Measurements from ENCODE around the gene ROCK2. TPM values are rescaled to one million over a fixed set of nuclear protein-coding genes. Genes with fewer than 3 reads are reported as not detected.

Gene ROCK2
- total RNA-seq, 1 donor from 2014 or later: 20.0 TPM

DNA sequence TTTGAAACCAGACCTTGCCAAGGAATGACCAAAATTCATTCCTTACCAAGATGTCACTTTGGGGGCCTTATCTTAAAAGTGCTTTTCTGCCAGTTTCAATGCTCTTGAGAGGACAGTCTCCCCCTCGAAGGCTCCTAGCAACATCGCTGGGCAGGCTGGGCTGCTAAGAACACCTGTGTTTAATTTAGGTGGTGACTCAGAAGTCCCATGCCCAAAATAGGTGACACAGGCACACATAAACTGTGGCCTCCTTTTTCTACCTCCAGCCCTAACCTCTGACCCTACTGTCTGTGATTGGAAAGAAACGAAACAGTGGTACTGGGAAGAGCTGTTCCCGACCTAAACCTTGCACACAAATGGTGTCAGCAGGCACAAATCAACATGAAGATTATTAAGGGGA, 28.7 kb upstream of the ROCK2 start:
- DNase-seq (ENCODE audit: low read depth): no peak
- no peak for FAIRE-seq
- H3K4me3 ChIP-seq (ENCODE audit: low read depth, low read length): no peak overlapping the region
- H3K27me3 ChIP-seq (ENCODE audit: control insufficient read depth, insufficient read depth, low read length): no peaks in the 10 kb centered on the region
- no peak for TF ChIP-seq CTCF (IDR thresholded peaks at IDR 0.05; ENCODE audit: insufficient read depth, low read length, severe bottlenecking)
- no peaks in the 10 kb centered on the region for H3K36me3 ChIP-seq (ENCODE audit: control insufficient read depth, insufficient read depth, low read length)

DNA sequence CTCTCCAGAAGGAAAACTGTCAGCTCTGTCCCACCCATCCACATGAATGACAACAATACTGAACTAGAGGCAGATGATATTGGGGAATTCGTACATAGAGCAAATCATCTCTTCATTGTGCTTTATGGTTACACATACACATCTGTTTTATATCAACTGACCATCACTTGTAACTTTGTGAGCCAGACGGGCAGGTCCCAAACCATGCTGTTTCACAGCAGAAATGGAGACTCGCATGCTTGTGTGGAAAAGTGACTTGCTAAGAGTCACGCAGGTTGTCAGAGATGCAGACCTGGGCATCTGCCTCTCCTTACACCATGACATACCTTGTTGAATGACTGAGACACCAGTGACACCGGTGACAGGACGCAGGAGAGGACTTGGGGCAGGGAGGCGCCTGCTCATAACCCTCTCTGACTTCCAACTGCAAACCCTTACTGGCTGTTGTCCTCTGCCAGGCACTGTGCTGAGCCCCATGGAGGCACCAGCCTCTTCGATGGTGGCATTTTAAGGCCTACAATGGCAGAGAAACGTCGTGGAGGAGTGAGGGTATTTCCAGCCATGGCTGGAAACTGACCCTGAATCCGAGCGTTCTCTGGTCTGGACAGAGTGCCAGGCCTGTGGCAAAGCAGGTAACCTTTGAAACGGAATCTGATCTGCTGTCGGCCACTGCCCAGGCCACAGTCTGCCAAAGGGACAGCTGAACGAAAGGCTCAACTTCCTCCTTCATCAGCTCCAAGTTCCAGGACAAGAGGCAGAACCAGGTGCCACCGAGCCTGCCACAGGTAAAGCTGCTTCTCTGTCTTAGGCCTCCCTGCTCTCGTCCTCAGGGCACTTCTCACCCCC, 26.9 kb upstream of the ROCK2 start:
- H3K36me3 ChIP-seq (ENCODE audit: control insufficient read depth, insufficient read depth, low read length): no peaks in the 10 kb centered on the region
- DNase-seq (ENCODE audit: low read depth) (no peak), FAIRE-seq (no peak)
- TF ChIP-seq CTCF (IDR thresholded peaks at IDR 0.05; ENCODE audit: insufficient read depth, low read length, severe bottlenecking): no peak
- no peak overlapping the region for H3K4me3 ChIP-seq (ENCODE audit: low read depth, low read length)
- no peaks in the 10 kb centered on the region for H3K27me3 ChIP-seq (ENCODE audit: control insufficient read depth, insufficient read depth, low read length)

DNA sequence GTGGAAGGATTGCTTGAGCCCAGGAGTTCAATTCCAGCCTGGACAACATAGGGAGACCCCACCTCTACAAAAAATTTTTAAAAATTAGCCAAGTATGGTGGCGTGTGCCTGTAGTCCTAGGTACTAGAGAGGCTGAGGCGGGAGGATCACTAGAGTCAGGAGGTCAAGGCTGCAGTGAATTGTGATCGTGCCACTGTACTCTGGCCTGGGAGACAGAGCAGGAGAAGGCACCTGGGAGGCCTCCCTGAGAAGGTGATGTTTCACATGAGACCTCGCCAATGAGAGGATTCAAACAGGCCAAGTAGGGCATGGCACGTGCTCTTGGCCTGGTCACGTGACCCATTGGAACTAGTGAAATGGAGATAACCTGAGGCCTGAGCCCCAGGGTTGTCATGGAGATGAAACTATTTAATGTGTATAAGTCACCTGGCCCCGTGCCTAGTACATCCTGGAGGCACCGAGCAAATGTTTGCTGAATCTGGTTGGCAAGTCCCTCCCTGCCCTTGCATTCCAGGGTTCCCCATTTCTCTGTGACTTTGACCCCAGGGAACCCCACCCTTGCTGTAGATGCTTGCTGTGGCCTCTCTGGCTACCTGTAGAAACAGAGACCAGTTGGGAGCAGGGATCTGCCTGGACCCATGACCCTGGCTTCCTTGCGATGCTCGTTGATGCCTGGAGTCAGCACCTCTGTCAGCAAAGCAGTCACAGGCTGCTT, 26.1 kb upstream of the ROCK2 start:
- Histone ChIP-seq H3K36me3 (ENCODE audit: control insufficient read depth, insufficient read depth, low read length) (no peaks in the 10 kb centered on the region), H3K4me3 (ENCODE audit: low read depth, low read length) (no peak overlapping the region), H3K27me3 (ENCODE audit: control insufficient read depth, insufficient read depth, low read length) (no peaks in the 10 kb centered on the region)
- FAIRE-seq: no peak
- DNase-seq (ENCODE audit: low read depth): peak; percentile 86
- no peak for TF ChIP-seq CTCF (IDR thresholded peaks at IDR 0.05; ENCODE audit: insufficient read depth, low read length, severe bottlenecking)

- H3K27me3 ChIP-seq (ENCODE audit: control insufficient read depth, insufficient read depth, low read length): no peaks in the 10 kb centered on the region
- no peaks in the 10 kb centered on the region for H3K36me3 ChIP-seq (ENCODE audit: control insufficient read depth, insufficient read depth, low read length)
- H3K4me3 ChIP-seq (ENCODE audit: low read depth, low read length): no peak overlapping the region
- DNase-seq (ENCODE audit: low read depth) (no peak), FAIRE-seq (no peak)
- no peak for TF ChIP-seq CTCF (IDR thresholded peaks at IDR 0.05; ENCODE audit: insufficient read depth, low read length, severe bottlenecking)
Observed at GRCh38 chr2:11368059-11368572, 23.7 kb upstream of the ROCK2 start.

DNA sequence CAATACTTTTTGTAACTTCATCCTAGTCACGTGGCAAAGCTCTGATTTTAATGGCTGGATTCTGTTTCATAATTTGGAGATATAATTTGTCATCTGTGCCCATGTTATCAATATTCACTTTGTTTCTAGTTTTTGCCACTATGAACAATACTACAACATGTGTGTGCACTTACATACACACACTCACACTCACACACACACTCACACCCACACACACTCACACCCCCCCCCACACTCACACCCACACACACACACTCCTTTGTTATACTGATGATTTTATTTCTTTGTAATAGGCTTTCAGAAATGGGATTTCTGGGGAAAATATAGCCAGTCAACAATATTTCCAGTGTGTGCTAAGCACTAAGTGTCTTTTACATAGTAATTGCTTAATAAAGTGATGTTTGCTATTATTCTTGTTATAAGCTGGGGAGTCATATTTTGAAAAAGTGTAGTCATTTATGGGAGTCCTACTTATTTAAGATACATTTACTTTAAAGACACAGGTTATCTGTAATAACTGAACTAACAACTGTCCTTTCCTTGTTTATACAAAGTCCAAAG, 22.8 kb upstream of the ROCK2 start:
- FAIRE-seq (no peak), DNase-seq (ENCODE audit: low read depth) (no peak)
- no peak for TF ChIP-seq CTCF (IDR thresholded peaks at IDR 0.05; ENCODE audit: insufficient read depth, low read length, severe bottlenecking)
- Histone ChIP-seq H3K4me3 (ENCODE audit: low read depth, low read length) (no peak overlapping the region), H3K36me3 (ENCODE audit: control insufficient read depth, insufficient read depth, low read length) (no peaks in the 10 kb centered on the region), H3K27me3 (ENCODE audit: control insufficient read depth, insufficient read depth, low read length) (no peaks in the 10 kb centered on the region)

Data from bronchial epithelial cell (primary cell).